Naive thymus-derived CD8-positive, alpha-beta T cell (primary cell): ENCODE data around the gene RNU1-2. TPM values are rescaled to one million over a fixed set of nuclear protein-coding genes. Genes with fewer than 3 reads are reported as not detected.
"Not testable (repeated sequence)": the region's sequence is repeated elsewhere in the genome, so short reads cannot be mapped to it uniquely, and the experiment has no call there.

Experiments
- ATAC-seq, 2 donors: fragments of 150-1000 bp; cut with Tn5 transposase in 1 of 2; sonication (Bioruptor Pico), chemical (Tn5 transposase) in 1 of 2; 1 replicate in 1 of 2; 2 replicates in 1 of 2; pipeline ENCODE4 v1.10.0; 2021; ENCODE audit warnings: mild to moderate bottlenecking in 2 of 2, moderate library complexity in 2 of 2
- POLR2A ChIA-PET: fragments of 350-600 bp; sonication (Branson Sonifier 250); formaldehyde crosslinking; loops from one replicate; lab custom pipeline; 2021; ENCODE audit warnings: antibody characterized with exemption; lab: Charles Lee
- DNase-seq, 10 donors: peaks; one replicate each; pipeline versions ENCODE4 v3.0.0 to v3.0.0-alpha.2; 2020 to 2022
- H3K27ac Mint-ChIP-seq, 10 donors: one replicate each; pipeline ENCODE4 v1.8.0; 2020 to 2022; ENCODE audit warnings: mild to moderate bottlenecking in 10 of 10, mixed read lengths in 10 of 10, moderate library complexity in 4 of 10, inconsistent platforms in 1 of 10
- H3K27me3 Mint-ChIP-seq, 5 donors: one replicate each; pipeline ENCODE4 v1.8.0; 2021 to 2022; ENCODE audit warnings: mixed read lengths in 5 of 5
- H3K36me3 Mint-ChIP-seq, 3 donors: one replicate each; pipeline ENCODE4 v1.8.0; 2020 to 2022; ENCODE audit warnings: mixed read lengths in 3 of 3, mild to moderate bottlenecking in 2 of 3, inconsistent platforms in 1 of 3
- H3K4me1 Mint-ChIP-seq, 4 donors: one replicate each; pipeline ENCODE4 v1.8.0; 2021 to 2022; ENCODE audit warnings: mixed read lengths in 4 of 4
- H3K4me3 Mint-ChIP-seq, 10 donors: one replicate each; pipeline ENCODE4 v1.8.0; 2020 to 2022; ENCODE audit warnings: mild to moderate bottlenecking in 10 of 10, mixed read lengths in 10 of 10, moderate library complexity in 6 of 10, inconsistent platforms in 1 of 10
- H3K9me3 Mint-ChIP-seq, 9 donors: one replicate each; pipeline ENCODE4 v1.8.0; 2020 to 2022; ENCODE audit warnings: mixed read lengths in 9 of 9, mild to moderate bottlenecking in 3 of 9, inconsistent platforms in 1 of 9, moderate library complexity in 1 of 9
- polyA plus RNA-seq, 3 donors: library from polyadenylated mRNA; unstranded; fragments of 300-500 nt; fragmentation: Illumina TruSeq; gene quantifications; one replicate each; pipeline ENCODE4 v1.2.3, GENCODE V29; 2021
- total RNA-seq, 8 experiments: library from RNA in 2 of 8; stranded (reverse) in 2 of 8; gene quantifications; one replicate each; pipeline ENCODE4 v1.2.3 and lab custom pipeline; 2021 to 2026

RNU1-2 gene
- total and polyA plus RNA-seq, 5 experiments from 2014 or later: 22.6 to 3,916 (median 3,449) TPM; not detected in 2

- DNase-seq, H3K36me3 Mint-ChIP-seq, H3K9me3 Mint-ChIP-seq, H3K4me3 Mint-ChIP-seq, ATAC-seq, H3K27me3 Mint-ChIP-seq: not testable (repeated sequence)
- POLR2A ChIA-PET: interaction anchor here (0.8 to 1.8 kb wide), 3 partner anchors 9 to 248 kb away, joined by 3 to 17 read pairs (median 3); no protein-coding TSS in a partner anchor
- H3K27ac Mint-ChIP-seq: peak overlapping the region in 1 of 10 donors; percentile 75
- H3K4me1 Mint-ChIP-seq: peaks cover 22 to 58% (median 50%) of the 10 kb centered on the region in 4 donors
These were observed 2.7 kb upstream of the RNU1-2 start for GRCh38 chr1:16892978-16893525.

GRCh38 chr1:16893796-16894195 lies 2.0 kb upstream of the RNU1-2 start:
- H3K36me3 Mint-ChIP-seq, H3K27me3 Mint-ChIP-seq, DNase-seq, H3K9me3 Mint-ChIP-seq, POLR2A ChIA-PET, ATAC-seq: not testable (repeated sequence)
- Mint-ChIP-seq H3K27ac (peak overlapping the region in 7 of 10 donors; percentile 12 to 100 (median 78)), H3K4me3 (peak overlapping the region in 1 of 10 donors; percentile 72), H3K4me1 (peaks cover 20 to 56% (median 47%) of the 10 kb centered on the region in 4 donors)

DNA sequence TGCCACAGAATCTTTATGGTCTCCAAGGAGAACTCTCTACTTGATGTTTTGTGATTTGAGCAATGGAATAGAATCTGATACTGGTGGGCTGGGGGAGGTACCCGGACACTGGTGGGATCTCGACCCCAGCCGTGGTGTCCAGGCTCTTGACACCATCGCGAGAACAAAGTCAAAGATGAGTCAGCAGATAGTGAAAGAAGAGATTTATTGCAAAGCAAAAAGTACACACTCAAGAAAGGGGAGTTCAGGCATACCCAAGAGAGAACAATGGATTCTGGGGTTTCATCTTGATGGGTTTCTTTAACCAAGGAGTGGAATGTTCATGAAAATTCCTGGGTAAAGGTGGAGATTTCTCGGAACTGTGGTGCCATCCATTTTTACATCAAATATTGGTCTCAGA lies 1.4 kb upstream of the RNU1-2 start:
- ATAC-seq, POLR2A ChIA-PET, H3K27me3 Mint-ChIP-seq, DNase-seq, H3K9me3 Mint-ChIP-seq, H3K36me3 Mint-ChIP-seq: not testable (repeated sequence)
- Mint-ChIP-seq H3K4me1 (peaks cover 17 to 51% (median 42%) of the 10 kb centered on the region in 4 donors), H3K27ac (peak overlapping the region in 9 of 10 donors; percentile 22 to 100 (median 100)), H3K4me3 (peak overlapping the region in 6 of 10 donors; percentile 2 to 89 (median 64))

DNA sequence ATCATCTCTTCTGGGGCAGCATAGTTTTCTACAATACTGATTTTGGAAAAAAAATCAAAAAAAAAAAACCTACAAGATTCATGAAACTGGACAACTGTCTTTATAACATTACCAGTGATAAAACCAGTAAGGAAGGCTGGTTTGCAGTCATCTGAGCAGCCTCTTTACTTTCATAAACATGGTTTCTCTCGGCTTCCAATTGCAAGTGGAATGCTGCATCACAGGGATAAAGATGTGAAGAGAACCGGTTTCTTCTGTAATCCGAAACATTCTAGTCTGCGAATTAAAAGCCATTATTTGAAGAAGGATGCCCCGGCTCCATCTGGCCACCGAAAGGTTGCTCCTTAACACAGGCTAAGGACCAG lies 565 bp upstream of the RNU1-2 start:
- not testable (repeated sequence) for H3K9me3 Mint-ChIP-seq, ATAC-seq, H3K27me3 Mint-ChIP-seq, DNase-seq, H3K36me3 Mint-ChIP-seq
- H3K4me1 Mint-ChIP-seq: peaks cover 17 to 42% (median 34%) of the 10 kb centered on the region in 4 donors
- POLR2A ChIA-PET: interaction anchor here (3.2 kb wide), 1 partner anchor 10 kb away, joined by 51 read pairs; no protein-coding TSS in a partner anchor
- H3K27ac Mint-ChIP-seq: peak overlapping the region; percentile 42 to 100 (median 100)
- H3K4me3 Mint-ChIP-seq: peak overlapping the region; percentile 58 to 92 (median 86)

GRCh38 chr1:16896316-16897055 lies 706 bp downstream of the RNU1-2 start:
- peak overlapping the region; percentile 90 to 100 (median 100) for H3K27ac Mint-ChIP-seq
- H3K4me1 Mint-ChIP-seq: peaks cover 19 to 53% (median 35%) of the 10 kb centered on the region in 4 donors
- H3K4me3 Mint-ChIP-seq: peak overlapping the region; percentile 58 to 92 (median 86)
- POLR2A ChIA-PET: interaction anchor here (0.8 to 3.2 kb wide), 4 partner anchors 9 to 203 kb away, joined by 3 to 51 read pairs (median 6); no protein-coding TSS in a partner anchor
- H3K27me3 Mint-ChIP-seq, H3K36me3 Mint-ChIP-seq, H3K9me3 Mint-ChIP-seq: not testable (repeated sequence)
- DNase-seq (peak in 8 of 10 donors; percentile 53 to 72 (median 66)), ATAC-seq (peak in 1 of 2 donors; percentile 10)

GRCh38 chr1:16897653-16898052 lies 1.9 kb downstream of the RNU1-2 start:
- not testable (repeated sequence) for ATAC-seq, DNase-seq, H3K27me3 Mint-ChIP-seq, H3K9me3 Mint-ChIP-seq, H3K36me3 Mint-ChIP-seq
- H3K27ac Mint-ChIP-seq: peak overlapping the region in 8 of 10 donors; percentile 50 to 100 (median 90)
- POLR2A ChIA-PET: interaction anchor here (0.7 to 3.2 kb wide), 2 partner anchors 8 to 380 kb away, joined by 3 to 51 read pairs; no protein-coding TSS in a partner anchor
- H3K4me3 Mint-ChIP-seq: peak overlapping the region in 7 of 10 donors; percentile 56 to 84 (median 76)
- H3K4me1 Mint-ChIP-seq: peaks cover 25 to 58% (median 40%) of the 10 kb centered on the region in 4 donors

GRCh38 chr1:16898298-16898697 lies 2.5 kb downstream of the RNU1-2 start:
- POLR2A ChIA-PET, H3K36me3 Mint-ChIP-seq, H3K9me3 Mint-ChIP-seq, ATAC-seq, H3K27me3 Mint-ChIP-seq, DNase-seq: not testable (repeated sequence)
- Mint-ChIP-seq H3K4me1 (peaks cover 28 to 58% (median 43%) of the 10 kb centered on the region in 4 donors), H3K4me3 (peak overlapping the region in 1 of 10 donors; percentile 65), H3K27ac (peak overlapping the region in 3 of 10 donors; percentile 25 to 100 (median 100))

DNA sequence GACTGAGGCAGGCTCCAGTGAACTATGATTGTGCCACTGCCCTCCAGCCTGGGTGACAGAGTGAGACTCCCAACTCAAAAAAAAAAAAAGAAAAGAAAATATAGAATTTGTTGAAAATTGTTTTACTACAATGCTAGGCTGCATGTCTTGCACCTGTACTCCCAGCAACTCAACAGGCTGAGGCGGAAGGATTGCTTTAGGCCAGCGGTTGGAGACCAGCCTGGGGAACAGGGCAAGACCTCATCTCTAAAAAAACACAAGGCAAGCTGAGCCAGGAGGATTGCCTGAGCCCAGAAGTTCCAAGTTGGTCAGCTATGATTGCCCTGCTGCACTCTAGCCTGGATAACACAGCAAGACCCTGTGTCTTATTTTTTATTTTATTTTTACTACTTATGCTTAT lies 3.2 kb downstream of the RNU1-2 start:
- POLR2A ChIA-PET: interaction anchor here (1.2 to 2.3 kb wide), 2 partner anchors 10 to 62 kb away, joined by 3 to 8 read pairs; no protein-coding TSS in a partner anchor
- not testable (repeated sequence) for H3K27ac Mint-ChIP-seq, H3K27me3 Mint-ChIP-seq, H3K36me3 Mint-ChIP-seq, DNase-seq, ATAC-seq, H3K9me3 Mint-ChIP-seq, H3K4me3 Mint-ChIP-seq
- peaks cover 28 to 58% (median 47%) of the 10 kb centered on the region in 4 donors for H3K4me1 Mint-ChIP-seq

- H3K4me3 Mint-ChIP-seq: peak overlapping the region in 7 of 10 donors; percentile 2 to 66 (median 40)
- no peaks in the 10 kb centered on the region for H3K36me3 Mint-ChIP-seq
- H3K4me1 Mint-ChIP-seq: peaks cover 25 to 51% (median 34%) of the 10 kb centered on the region in 4 donors
- ATAC-seq (no peak), DNase-seq (peak in 1 of 10 donors; percentile 32)
- H3K9me3 Mint-ChIP-seq: no peaks in the 10 kb centered on the region
- peak overlapping the region in 6 of 10 donors; percentile 10 to 74 (median 46) for H3K27ac Mint-ChIP-seq
- no peaks in the 10 kb centered on the region for H3K27me3 Mint-ChIP-seq
- POLR2A ChIA-PET: interaction anchor here (2.3 kb wide), 1 partner anchor 12 kb away, joined by 8 read pairs; no protein-coding TSS in a partner anchor
These were observed 5.0 kb downstream of the RNU1-2 start for GRCh38 chr1:16900751-16901150.

DNA sequence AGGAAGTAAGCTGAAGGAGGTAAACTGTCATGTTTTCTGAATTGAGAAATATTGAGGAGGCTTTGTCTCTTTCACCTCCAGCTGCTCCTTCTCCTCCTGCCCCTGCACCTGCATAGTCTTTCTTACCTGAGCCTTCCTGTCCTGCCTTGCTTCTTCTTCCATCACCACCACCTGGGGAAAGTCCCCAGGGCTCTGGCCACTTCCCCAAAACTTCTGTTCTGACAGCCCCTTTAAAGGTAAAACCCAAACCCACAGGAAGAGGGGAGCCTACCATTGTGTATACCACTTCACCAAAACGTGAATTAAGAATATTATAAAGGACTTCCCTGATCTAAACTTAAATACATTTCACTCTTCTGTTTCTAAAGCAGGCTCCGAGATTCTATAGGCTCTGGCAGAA lies 5.6 kb downstream of the RNU1-2 start:
- peak in 1 of 10 donors; percentile 34 for DNase-seq
- Mint-ChIP-seq H3K27ac (peak overlapping the region in 7 of 10 donors; percentile 40 to 76 (median 54)), H3K4me1 (peaks cover 20 to 46% (median 29%) of the 10 kb centered on the region in 4 donors), H3K4me3 (peak overlapping the region in 9 of 10 donors; percentile 13 to 73 (median 62))
- H3K36me3 Mint-ChIP-seq, H3K27me3 Mint-ChIP-seq, H3K9me3 Mint-ChIP-seq, ATAC-seq: not testable (repeated sequence)
- POLR2A ChIA-PET: interaction anchor here (0.8 to 4.7 kb wide), 3 partner anchors 9 to 13 kb away, joined by 3 to 48 read pairs (median 8); no protein-coding TSS in a partner anchor

- H3K4me1 Mint-ChIP-seq: peaks cover 8 to 37% (median 15%) of the 10 kb centered on the region in 4 donors
- no peak overlapping the region for H3K4me3 Mint-ChIP-seq
- ATAC-seq (no peak), DNase-seq (no peak)
- H3K36me3 Mint-ChIP-seq: peaks cover 0 to 9% (median 4%) of the 10 kb centered on the region in 3 donors
- peaks cover 0 to 9% (median 0%) of the 10 kb centered on the region in 9 donors for H3K9me3 Mint-ChIP-seq
- no peaks in the 10 kb centered on the region for H3K27me3 Mint-ChIP-seq
- peak overlapping the region in 1 of 10 donors; percentile 34 for H3K27ac Mint-ChIP-seq
- POLR2A ChIA-PET: interaction anchor here (0.6 to 4.9 kb wide), 7 partner anchors 11 to 179 kb away, joined by 3 to 55 read pairs (median 17); partner anchors contain the start of gene CROCC
These were observed 7.3 kb downstream of the RNU1-2 start for GRCh38 chr1:16903054-16903453.

- H3K27ac Mint-ChIP-seq: no peak overlapping the region
- peaks cover 0 to 9% (median 0%) of the 10 kb centered on the region in 9 donors for H3K9me3 Mint-ChIP-seq
- H3K36me3 Mint-ChIP-seq: peaks cover 0 to 9% (median 4%) of the 10 kb centered on the region in 3 donors
- H3K27me3 Mint-ChIP-seq: no peaks in the 10 kb centered on the region
- POLR2A ChIA-PET: interaction anchor here (0.6 to 4.9 kb wide), 13 partner anchors 7 to 687 kb away, joined by 3 to 55 read pairs (median 7); partner anchors contain the start of genes CROCC, NBPF1 and RNU1-2
- peaks cover 4 to 36% (median 13%) of the 10 kb centered on the region in 4 donors for H3K4me1 Mint-ChIP-seq
- no peak for ATAC-seq
- DNase-seq: no peak
- no peak overlapping the region for H3K4me3 Mint-ChIP-seq
These were observed 7.6 kb downstream of the RNU1-2 start for GRCh38 chr1:16903458-16903796.
